ENCODE measurements around the gene IFNA6.
"Not testable (repeated sequence)": the region's sequence is repeated elsewhere in the genome, so short reads cannot be mapped to it uniquely, and the experiment has no call there.

Gene IFNA6

DNA sequence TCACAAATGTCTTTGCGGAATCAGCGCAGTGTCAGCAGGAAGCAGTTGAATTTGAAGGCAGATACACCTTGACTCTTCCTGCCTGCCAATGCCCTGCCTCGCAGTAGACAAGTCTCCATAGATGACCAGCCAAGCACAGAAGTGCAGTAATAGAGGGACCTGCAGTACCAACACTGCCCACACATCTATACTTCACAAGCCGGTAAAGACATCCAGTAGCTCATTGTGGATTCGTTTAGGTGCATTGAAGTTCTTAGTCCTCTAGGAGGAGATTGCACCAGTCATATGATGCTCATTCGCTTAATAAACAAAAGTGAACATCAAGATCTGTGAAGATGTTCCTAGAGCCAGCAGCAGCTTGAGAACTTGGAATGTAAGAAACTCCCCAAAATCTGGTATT is 41.6 kb upstream of the IFNA6 start:
- no peak for TF ChIP-seq EZH2phosphoT487 (IDR thresholded peaks at IDR 0.05; ENCODE audit: low read depth)
- TF ChIP-seq, protein P1, sequence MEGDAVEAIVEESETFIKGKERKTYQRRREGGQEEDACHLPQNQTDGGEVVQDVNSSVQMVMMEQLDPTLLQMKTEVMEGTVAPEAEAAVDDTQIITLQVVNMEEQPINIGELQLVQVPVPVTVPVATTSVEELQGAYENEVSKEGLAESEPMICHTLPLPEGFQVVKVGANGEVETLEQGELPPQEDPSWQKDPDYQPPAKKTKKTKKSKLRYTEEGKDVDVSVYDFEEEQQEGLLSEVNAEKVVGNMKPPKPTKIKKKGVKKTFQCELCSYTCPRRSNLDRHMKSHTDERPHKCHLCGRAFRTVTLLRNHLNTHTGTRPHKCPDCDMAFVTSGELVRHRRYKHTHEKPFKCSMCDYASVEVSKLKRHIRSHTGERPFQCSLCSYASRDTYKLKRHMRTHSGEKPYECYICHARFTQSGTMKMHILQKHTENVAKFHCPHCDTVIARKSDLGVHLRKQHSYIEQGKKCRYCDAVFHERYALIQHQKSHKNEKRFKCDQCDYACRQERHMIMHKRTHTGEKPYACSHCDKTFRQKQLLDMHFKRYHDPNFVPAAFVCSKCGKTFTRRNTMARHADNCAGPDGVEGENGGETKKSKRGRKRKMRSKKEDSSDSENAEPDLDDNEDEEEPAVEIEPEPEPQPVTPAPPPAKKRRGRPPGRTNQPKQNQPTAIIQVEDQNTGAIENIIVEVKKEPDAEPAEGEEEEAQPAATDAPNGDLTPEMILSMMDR (IDR thresholded peaks at IDR 0.05; ENCODE audit: low read depth, low read length) = no peak
- Histone ChIP-seq H3K79me2 (ENCODE audit: low read length) (no peaks in the 10 kb centered on the region), H3K27me3 (ENCODE audit: low read depth, low read length) (peaks cover 86% of the 10 kb centered on the region)

GRCh38 chr9:21385131-21385670 is 34.5 kb upstream of the IFNA6 start, which contains the start of gene IFNA2:
Gene IFNA2 (minus strand): TSS chr9:21385398. CDS start chr9:21385329, 69 bp downstream.
- Histone ChIP-seq H2AFZ (ENCODE audit: low read depth, low read length) (no peak within 1 kb of the TSS), H4K20me1 (ENCODE audit: insufficient read depth, low read length) (peaks cover 32% of the 10 kb centered on the region), H3K36me3 (replicated peaks; ENCODE audit: low read depth, low read length) (no peaks in the 10 kb centered on the region), H3K4me1 (ENCODE audit: low read length) (peaks cover 16% of the 10 kb centered on the region), H3K79me2 (ENCODE audit: low read length) (no peaks in the 10 kb centered on the region), H3K9ac (ENCODE audit: low read length) (no peak within 1 kb of the TSS), H3K4me3 (ENCODE audit: low read length) (no peak within 1 kb of the TSS), H3K4me2 (ENCODE audit: low read length) (no peak within 1 kb of the TSS), H3K9me3 (ENCODE audit: insufficient read depth, low read length) (no peaks in the 10 kb centered on the region), H3K27ac (ENCODE audit: low read length) (no peak within 1 kb of the TSS), H3K27me3 (ENCODE audit: low read depth, low read length) (peaks cover 75% of the 10 kb centered on the region)
- TF ChIP-seq EZH2phosphoT487 (IDR thresholded peaks at IDR 0.05; ENCODE audit: low read depth) = no peak
- TF ChIP-seq, protein P1 (IDR thresholded peaks at IDR 0.05; ENCODE audit: low read depth, low read length) = no peak

More for the DNA sequence above, 41.6 kb upstream of the IFNA6 start:
- no peak overlapping the region for H3K4me3 ChIP-seq (ENCODE audit: low read length)
- peaks cover 20% of the 10 kb centered on the region for H4K20me1 ChIP-seq (ENCODE audit: insufficient read depth, low read length)
- H3K27ac ChIP-seq (ENCODE audit: low read length) = no peak overlapping the region
- H3K4me1 ChIP-seq (ENCODE audit: low read length) = no peaks in the 10 kb centered on the region
- no peaks in the 10 kb centered on the region for H3K36me3 ChIP-seq (replicated peaks; ENCODE audit: low read depth, low read length)
- no peaks in the 10 kb centered on the region for H3K9me3 ChIP-seq (ENCODE audit: insufficient read depth, low read length)
- no peak overlapping the region for H3K4me2 ChIP-seq (ENCODE audit: low read length)
- H3K9ac ChIP-seq (ENCODE audit: low read length) = no peak overlapping the region
- H2AFZ ChIP-seq (ENCODE audit: low read depth, low read length) = no peak overlapping the region

GRCh38 chr9:21383627-21384026 is 32.9 kb upstream of the IFNA6 start:
- Histone ChIP-seq H3K9ac (ENCODE audit: low read length) (no peak overlapping the region), H3K27ac (ENCODE audit: low read length) (no peak overlapping the region), H3K36me3 (replicated peaks; ENCODE audit: low read depth, low read length) (no peaks in the 10 kb centered on the region), H3K9me3 (ENCODE audit: insufficient read depth, low read length) (no peaks in the 10 kb centered on the region), H4K20me1 (ENCODE audit: insufficient read depth, low read length) (peaks cover 46% of the 10 kb centered on the region), H3K4me2 (ENCODE audit: low read length) (no peak overlapping the region), H3K4me1 (ENCODE audit: low read length) (peaks cover 16% of the 10 kb centered on the region), H2AFZ (ENCODE audit: low read depth, low read length) (no peak overlapping the region), H3K27me3 (ENCODE audit: low read depth, low read length) (peaks cover 76% of the 10 kb centered on the region), H3K4me3 (ENCODE audit: low read length) (no peak overlapping the region), H3K79me2 (ENCODE audit: low read length) (no peaks in the 10 kb centered on the region)
- TF ChIP-seq, protein P1 (IDR thresholded peaks at IDR 0.05; ENCODE audit: low read depth, low read length) = no peak
- no peak for TF ChIP-seq EZH2phosphoT487 (IDR thresholded peaks at IDR 0.05; ENCODE audit: low read depth)

DNA sequence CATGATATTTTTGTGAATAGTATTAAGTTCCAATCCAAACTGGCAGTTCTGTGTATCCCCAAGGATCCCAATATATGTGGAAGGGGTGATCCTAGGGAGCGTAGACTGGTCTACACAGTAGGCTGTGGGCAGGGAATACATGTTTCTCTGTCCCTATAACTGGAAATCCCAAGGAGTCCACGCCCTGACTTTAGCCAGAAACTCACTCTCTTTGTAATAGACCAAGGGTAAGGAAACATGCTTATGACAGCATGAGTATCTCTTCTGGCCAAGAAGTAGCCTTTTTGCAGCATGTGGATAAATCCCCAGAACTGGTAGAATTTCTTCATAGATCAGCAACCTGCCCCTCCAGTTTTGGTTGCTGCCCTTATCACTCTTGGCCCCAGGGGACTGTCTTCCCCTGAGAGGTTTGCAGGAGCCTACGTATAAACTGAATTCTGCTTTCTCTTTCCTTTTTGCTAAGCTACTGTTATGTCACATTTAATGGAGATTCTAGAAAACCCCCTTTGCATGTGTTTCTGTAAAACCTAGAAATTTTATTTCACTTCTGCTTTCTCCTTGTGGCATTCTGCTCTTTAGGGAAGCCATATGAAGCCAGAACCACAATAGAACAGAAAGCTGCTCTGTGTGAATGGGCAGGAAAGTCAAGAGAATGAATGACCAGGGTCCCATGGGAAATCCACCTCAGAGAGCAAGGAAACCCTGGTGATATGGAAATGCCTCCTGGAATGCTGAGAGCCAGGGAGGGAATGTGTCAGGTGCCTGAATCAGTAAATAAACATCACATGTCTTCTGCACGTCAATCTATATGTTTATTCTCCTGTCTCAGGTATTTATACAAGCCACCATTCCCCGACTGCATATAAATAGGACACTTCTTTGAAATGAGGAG is 31.0 kb upstream of the IFNA6 start:
- no peaks in the 10 kb centered on the region for H3K36me3 ChIP-seq (replicated peaks; ENCODE audit: low read depth, low read length)
- H3K27me3 ChIP-seq (ENCODE audit: low read depth, low read length) = peaks cover 76% of the 10 kb centered on the region
- H4K20me1 ChIP-seq (ENCODE audit: insufficient read depth, low read length) = peaks cover 47% of the 10 kb centered on the region
- H3K9ac ChIP-seq (ENCODE audit: low read length) = no peak overlapping the region
- H3K9me3 ChIP-seq (ENCODE audit: insufficient read depth, low read length) = peaks cover 1% of the 10 kb centered on the region; the same call in 1 of the 2 replicates
- H2AFZ ChIP-seq (ENCODE audit: low read depth, low read length) = no peak overlapping the region
- H3K27ac ChIP-seq (ENCODE audit: low read length) = no peak overlapping the region
- TF ChIP-seq, protein P1 (IDR thresholded peaks at IDR 0.05; ENCODE audit: low read depth, low read length) = no peak
- TF ChIP-seq EZH2phosphoT487 (IDR thresholded peaks at IDR 0.05; ENCODE audit: low read depth) = peak; percentile 94
- peak overlapping the region; percentile 44 for H3K4me2 ChIP-seq (ENCODE audit: low read length)
- peaks cover 16% of the 10 kb centered on the region for H3K4me1 ChIP-seq (ENCODE audit: low read length)
- H3K79me2 ChIP-seq (ENCODE audit: low read length) = no peaks in the 10 kb centered on the region
- H3K4me3 ChIP-seq (ENCODE audit: low read length) = no peak overlapping the region

- H3K27me3 ChIP-seq (ENCODE audit: low read depth, low read length) = peaks cover 68% of the 10 kb centered on the region
- H4K20me1 ChIP-seq (ENCODE audit: insufficient read depth, low read length); H3K36me3 ChIP-seq (replicated peaks; ENCODE audit: low read depth, low read length); H3K79me2 ChIP-seq (ENCODE audit: low read length); H3K4me2 ChIP-seq (ENCODE audit: low read length); H3K4me3 ChIP-seq (ENCODE audit: low read length); H3K4me1 ChIP-seq (ENCODE audit: low read length); H3K9ac ChIP-seq (ENCODE audit: low read length); H3K27ac ChIP-seq (ENCODE audit: low read length); H2AFZ ChIP-seq (ENCODE audit: low read depth, low read length); H3K9me3 ChIP-seq (ENCODE audit: insufficient read depth, low read length): not testable (repeated sequence)
Observed at GRCh38 chr9:21371467-21371866, 20.8 kb upstream of the IFNA6 start.
